Tibial nerve (tissue), 4 donors: ENCODE data around the gene STOX2. TPM values are rescaled to one million over a fixed set of nuclear protein-coding genes. Genes with fewer than 3 reads are reported as not detected.

Source experiments
- DNase-seq, 2 donors: peaks; one replicate each; pipeline ENCODE4 v3.0.0-alpha.2; 2019; ENCODE audit warnings: low spot score in 2 of 2
- H3K27ac ChIP-seq, 4 donors: fragments of 200-600 bp; sonication (generic) in 3 of 4; one replicate each; pipeline ENCODE4 v1.5.1; 2017 to 2019; ENCODE audit warnings: mild to moderate bottlenecking in 1 of 4
- H3K27me3 ChIP-seq, 2 donors: fragments of 200-600 bp; sonication (generic) in 1 of 2; one replicate each; pipeline versions ENCODE4 v1.5.1 to v1.6.0; 2017 to 2019
- H3K36me3 ChIP-seq, 3 donors: fragments of 200-600 bp; sonication (generic); one replicate each; pipeline ENCODE4 v1.5.1; 2018 to 2019
- H3K4me1 ChIP-seq, 4 donors: fragments of 200-600 bp; sonication (generic) in 3 of 4; one replicate each; pipeline ENCODE4 v1.5.1; 2017 to 2019
- H3K4me3 ChIP-seq, 4 donors: fragments of 200-600 bp; sonication (generic) in 3 of 4; one replicate each; pipeline ENCODE4 v1.5.1; 2017 to 2019; ENCODE audit warnings: mild to moderate bottlenecking in 1 of 4, moderate library complexity in 1 of 4
- H3K9me3 ChIP-seq, 4 donors: fragments of 200-600 bp; sonication (generic) in 3 of 4; one replicate each; pipeline ENCODE4 v1.5.1; 2017 to 2019
- CTCF ChIP-seq, 5 experiments: fragments of 200-600 bp in 3 of 5; fragments of 450-650 bp in 2 of 5; sonication (generic) in 3 of 5; IDR thresholded peaks; one replicate each; pipeline ENCODE4 v1.5.1; 2016 to 2019; ENCODE audit warnings: antibody characterized with exemption in 5 of 5, mild to moderate bottlenecking in 3 of 5, moderate library complexity in 2 of 5
- EP300 ChIP-seq, 2 donors: sonication (generic); formaldehyde crosslinking; IDR thresholded peaks; one replicate each; pipeline ENCODE4 v1.6.1; 2017; ENCODE audit warnings: antibody characterized with exemption in 2 of 2, mild to moderate bottlenecking in 1 of 2
- POLR2A ChIP-seq, 2 donors: fragments of 450-650 bp; IDR thresholded peaks; one replicate each; pipeline ENCODE4 v1.6.1; 2017; ENCODE audit warnings: antibody characterized with exemption in 2 of 2, mild to moderate bottlenecking in 2 of 2, moderate library complexity in 2 of 2
- WGBS, 2 donors: methylation state at CpG; one replicate each; pipeline ENCODE4 v1.1.5; 2018; 5-methylcytosine and 5-hydroxymethylcytosine counted together
- total RNA-seq, 4 donors: library from RNA; depleted of rRNA; stranded (reverse); fragments of >200 nt; gene quantifications; one replicate each; pipeline ENCODE4 v1.1.0, GENCODE V29; 2016

Gene STOX2
- total RNA-seq, 4 donors from 2014 or later, result 11.9 to 28.6 (median 17.9) TPM

GRCh38 chr4:184028561-184029374 lies 123.7 kb downstream of the STOX2 start:
- no peak overlapping the region for H3K27ac ChIP-seq
- no peaks in the 10 kb centered on the region for H3K4me1 ChIP-seq
- H3K27me3 ChIP-seq, result no peaks in the 10 kb centered on the region
- 81 to 84% methylated on average over 18 of the region's 18 CpGs for WGBS, 2 donors
- TF ChIP-seq EP300 (IDR thresholded peaks at IDR 0.05) (no peak), POLR2A (IDR thresholded peaks at IDR 0.05) (no peak), CTCF (IDR thresholded peaks at IDR 0.05) (no peak)
- H3K9me3 ChIP-seq, result no peaks in the 10 kb centered on the region
- peak overlapping the region in 1 of 4 donors; percentile 7 for H3K4me3 ChIP-seq
- no peak for DNase-seq
- H3K36me3 ChIP-seq, result peaks cover 0 to 12% (median 0%) of the 10 kb centered on the region in 3 donors

- TF ChIP-seq CTCF (IDR thresholded peaks at IDR 0.05) (no peak), POLR2A (IDR thresholded peaks at IDR 0.05) (no peak), EP300 (IDR thresholded peaks at IDR 0.05) (no peak)
- no peaks in the 10 kb centered on the region for H3K27me3 ChIP-seq
- no peak overlapping the region for H3K27ac ChIP-seq
- no peak for DNase-seq
- H3K4me1 ChIP-seq, result no peaks in the 10 kb centered on the region
- peaks cover 0 to 12% (median 0%) of the 10 kb centered on the region in 3 donors for H3K36me3 ChIP-seq
- H3K4me3 ChIP-seq, result no peak overlapping the region
- 87 to 89% methylated on average over 11 of the region's 11 CpGs for WGBS, 2 donors
- H3K9me3 ChIP-seq, result no peaks in the 10 kb centered on the region
Measured at GRCh38 chr4:184030036-184030435, 124.9 kb downstream of the STOX2 start.

- DNase-seq, result no peak
- TF ChIP-seq POLR2A (IDR thresholded peaks at IDR 0.05) (no peak), CTCF (IDR thresholded peaks at IDR 0.05) (no peak), EP300 (IDR thresholded peaks at IDR 0.05) (no peak)
- Histone ChIP-seq H3K36me3 (peaks cover 0 to 12% (median 0%) of the 10 kb centered on the region in 3 donors), H3K9me3 (no peaks in the 10 kb centered on the region), H3K4me3 (no peak overlapping the region), H3K27ac (no peak overlapping the region), H3K4me1 (no peaks in the 10 kb centered on the region), H3K27me3 (no peaks in the 10 kb centered on the region)
- 97% methylated on average over 1 of the region's 1 CpG for WGBS, 2 donors
Measured at GRCh38 chr4:184030764-184031163, 125.7 kb downstream of the STOX2 start.

DNA sequence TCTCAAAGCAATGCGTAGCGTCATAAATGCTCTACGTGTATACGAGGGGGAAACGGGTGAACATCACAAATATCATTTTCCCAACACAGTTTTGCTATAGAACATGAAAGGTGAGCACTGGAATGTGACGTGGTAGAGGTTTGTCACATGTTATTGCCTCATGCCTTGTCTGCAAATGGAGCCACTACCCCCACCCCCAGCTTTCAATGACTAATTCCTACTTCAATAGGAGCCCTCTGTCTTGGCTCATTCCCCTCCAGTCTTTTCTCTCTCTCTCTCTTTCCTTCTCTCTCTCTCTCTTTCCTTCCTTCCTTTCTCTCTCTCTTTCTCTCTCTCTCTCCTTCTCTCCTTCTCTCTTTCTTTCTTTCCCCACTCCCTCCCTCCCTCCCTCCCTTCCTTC lies 127.0 kb downstream of the STOX2 start:
- Histone ChIP-seq H3K9me3 (no peaks in the 10 kb centered on the region), H3K4me1 (no peaks in the 10 kb centered on the region), H3K4me3 (no peak overlapping the region), H3K27ac (no peak overlapping the region), H3K27me3 (no peaks in the 10 kb centered on the region), H3K36me3 (peaks cover 0 to 12% (median 0%) of the 10 kb centered on the region in 3 donors)
- TF ChIP-seq CTCF (IDR thresholded peaks at IDR 0.05), result no peak
- WGBS, 2 donors, result 94 to 95% methylated on average over 6 of the region's 6 CpGs
- DNase-seq, result no peak

GRCh38 chr4:184039963-184040383 lies 134.9 kb downstream of the STOX2 start:
- Histone ChIP-seq H3K36me3 (peaks cover 0 to 14% (median 0%) of the 10 kb centered on the region in 3 donors), H3K4me3 (peak overlapping the region in 1 of 4 donors; percentile 13), H3K9me3 (peaks cover 0 to 8% (median 3%) of the 10 kb centered on the region in 4 donors), H3K27me3 (peaks cover 0 to 6% of the 10 kb centered on the region in 2 donors), H3K27ac (no peak overlapping the region), H3K4me1 (no peaks in the 10 kb centered on the region)
- no peak for TF ChIP-seq CTCF (IDR thresholded peaks at IDR 0.05)
- TF ChIP-seq POLR2A (IDR thresholded peaks at IDR 0.05), result no peak
- no peak for TF ChIP-seq EP300 (IDR thresholded peaks at IDR 0.05)
- 24 to 32% methylated on average over 19 to 22 of the region's 22 CpGs for WGBS, 2 donors
- DNase-seq, result no peak
